Activated naive CD8-positive, alpha-beta T cell treated with anti-CD3 and anti-CD28 coated beads, Interleukin-2, amount 50 U/mL, for 24 hours (primary cell): ENCODE results near the gene MARK4.
"Not testable (repeated sequence)": the region's sequence is repeated elsewhere in the genome, so short reads cannot be mapped to it uniquely, and the experiment has no call there.

ENCODE experiments used
- ATAC-seq: fragments of 150-1000 bp; cut with Tn5 transposase; one replicate; pipeline ENCODE4 v1.10.0; 2021
- DNase-seq: peaks from one replicate; pipeline ENCODE4 v3.0.0; 2021
- H3K27ac Mint-ChIP-seq: one replicate; pipeline ENCODE4 v1.8.0; 2021; ENCODE audit warnings: mild to moderate bottlenecking, mixed read lengths
- H3K27me3 Mint-ChIP-seq: one replicate; pipeline ENCODE4 v1.8.0; 2021; ENCODE audit warnings: mixed read lengths
- H3K36me3 Mint-ChIP-seq: one replicate; pipeline ENCODE4 v1.8.0; 2021; ENCODE audit warnings: low read depth, mixed read lengths
- H3K4me1 Mint-ChIP-seq: one replicate; pipeline ENCODE4 v1.8.0; 2021; ENCODE audit warnings: mixed read lengths
- H3K4me3 Mint-ChIP-seq: one replicate; pipeline ENCODE4 v1.8.0; 2021; ENCODE audit warnings: mild to moderate bottlenecking, moderate library complexity, mixed read lengths
- H3K9me3 Mint-ChIP-seq: one replicate; pipeline ENCODE4 v1.8.0; 2021; ENCODE audit warnings: mixed read lengths

MARK4 gene

GRCh38 chr19:45320997-45321775 is 70.1 kb downstream of the MARK4 start:
- no peaks in the 10 kb centered on the region for H3K36me3 Mint-ChIP-seq
- DNase-seq, result no peak
- H3K27me3 Mint-ChIP-seq, result peaks cover 45% of the 10 kb centered on the region
- H3K4me3 Mint-ChIP-seq, result no peak overlapping the region
- no peak for ATAC-seq
- no peaks in the 10 kb centered on the region for H3K4me1 Mint-ChIP-seq
- H3K9me3 Mint-ChIP-seq, result no peaks in the 10 kb centered on the region
- no peak overlapping the region for H3K27ac Mint-ChIP-seq

- H3K36me3 Mint-ChIP-seq, result no peaks in the 10 kb centered on the region
- DNase-seq (no peak), ATAC-seq (no peak)
- H3K27me3 Mint-ChIP-seq, result peaks cover 44% of the 10 kb centered on the region
- H3K4me1 Mint-ChIP-seq, result peaks cover 3% of the 10 kb centered on the region
- no peaks in the 10 kb centered on the region for H3K9me3 Mint-ChIP-seq
- H3K27ac Mint-ChIP-seq, result no peak overlapping the region
- H3K4me3 Mint-ChIP-seq, result no peak overlapping the region
Observed at GRCh38 chr19:45321848-45322247, 70.8 kb downstream of the MARK4 start.

GRCh38 chr19:45322311-45322710 is 71.2 kb downstream of the MARK4 start:
- no peak overlapping the region for H3K4me3 Mint-ChIP-seq
- H3K27me3 Mint-ChIP-seq, result peaks cover 44% of the 10 kb centered on the region
- peaks cover 3% of the 10 kb centered on the region for H3K4me1 Mint-ChIP-seq
- H3K36me3 Mint-ChIP-seq, result no peaks in the 10 kb centered on the region
- no peak for ATAC-seq
- no peak for DNase-seq
- no peaks in the 10 kb centered on the region for H3K9me3 Mint-ChIP-seq
- H3K27ac Mint-ChIP-seq, result no peak overlapping the region

GRCh38 chr19:45322744-45323281 is 71.7 kb downstream of the MARK4 start, which contains the start of gene CKM:
TSS of gene CKM (minus strand) at chr19:45322875. CDS start at chr19:45319713, 3,162 bp downstream.
- DNase-seq (no peak), ATAC-seq (no peak)
- Mint-ChIP-seq H3K4me1 (peaks cover 3% of the 10 kb centered on the region), H3K9me3 (no peaks in the 10 kb centered on the region), H3K36me3 (no peaks in the 10 kb centered on the region), H3K27me3 (peaks cover 39% of the 10 kb centered on the region), H3K27ac (no peak within 1 kb of the TSS), H3K4me3 (no peak within 1 kb of the TSS)

- DNase-seq (no peak), ATAC-seq (no peak)
- Mint-ChIP-seq H3K36me3 (no peaks in the 10 kb centered on the region), H3K27me3 (peaks cover 39% of the 10 kb centered on the region), H3K4me3 (no peak overlapping the region), H3K9me3 (no peaks in the 10 kb centered on the region), H3K27ac (no peak overlapping the region), H3K4me1 (peaks cover 3% of the 10 kb centered on the region)
Observed at GRCh38 chr19:45323671-45324081, 72.6 kb downstream of the MARK4 start.

GRCh38 chr19:45324349-45324907 is 73.4 kb downstream of the MARK4 start:
- DNase-seq, result no peak
- Mint-ChIP-seq H3K36me3 (no peaks in the 10 kb centered on the region), H3K27ac (no peak overlapping the region), H3K4me1 (peaks cover 3% of the 10 kb centered on the region), H3K9me3 (no peaks in the 10 kb centered on the region), H3K4me3 (no peak overlapping the region), H3K27me3 (peaks cover 35% of the 10 kb centered on the region)
- ATAC-seq, result no peak

- Mint-ChIP-seq H3K9me3 (no peaks in the 10 kb centered on the region), H3K4me3 (no peak overlapping the region), H3K27me3 (peaks cover 31% of the 10 kb centered on the region), H3K4me1 (peaks cover 3% of the 10 kb centered on the region), H3K27ac (no peak overlapping the region), H3K36me3 (no peaks in the 10 kb centered on the region)
- ATAC-seq (no peak), DNase-seq (no peak)
Observed at GRCh38 chr19:45327404-45328143, 76.5 kb downstream of the MARK4 start.

GRCh38 chr19:45331411-45331810 is 80.3 kb downstream of the MARK4 start:
- no peak for DNase-seq
- no peak overlapping the region for H3K4me3 Mint-ChIP-seq

GRCh38 chr19:45333609-45334303 is 82.7 kb downstream of the MARK4 start:
- no peak for DNase-seq
- no peaks in the 10 kb centered on the region for H3K36me3 Mint-ChIP-seq
- no peaks in the 10 kb centered on the region for H3K9me3 Mint-ChIP-seq
- no peaks in the 10 kb centered on the region for H3K4me1 Mint-ChIP-seq
- H3K27ac Mint-ChIP-seq, result no peak overlapping the region
- H3K4me3 Mint-ChIP-seq, result no peak overlapping the region
- H3K27me3 Mint-ChIP-seq, result peaks cover 14% of the 10 kb centered on the region
- no peak for ATAC-seq

More at GRCh38 chr19:45331411-45331810, 80.3 kb downstream of the MARK4 start:
- no peak for ATAC-seq
- no peaks in the 10 kb centered on the region for H3K9me3 Mint-ChIP-seq
- H3K27ac Mint-ChIP-seq, result no peak overlapping the region
- H3K27me3 Mint-ChIP-seq, result peaks cover 17% of the 10 kb centered on the region
- no peaks in the 10 kb centered on the region for H3K36me3 Mint-ChIP-seq
- H3K4me1 Mint-ChIP-seq, result peaks cover 1% of the 10 kb centered on the region

GRCh38 chr19:45334881-45335280 is 83.8 kb downstream of the MARK4 start:
- not testable (repeated sequence) for DNase-seq, H3K36me3 Mint-ChIP-seq, H3K9me3 Mint-ChIP-seq, H3K4me3 Mint-ChIP-seq, H3K4me1 Mint-ChIP-seq, ATAC-seq, H3K27ac Mint-ChIP-seq
- H3K27me3 Mint-ChIP-seq, result peaks cover 19% of the 10 kb centered on the region

- ATAC-seq, result no peak
- DNase-seq, result no peak
- Mint-ChIP-seq H3K27ac (no peak overlapping the region), H3K4me3 (no peak overlapping the region), H3K36me3 (no peaks in the 10 kb centered on the region), H3K4me1 (peaks cover 3% of the 10 kb centered on the region), H3K9me3 (no peaks in the 10 kb centered on the region), H3K27me3 (peaks cover 21% of the 10 kb centered on the region)
Observed at GRCh38 chr19:45336696-45337251, 85.7 kb downstream of the MARK4 start.

- ATAC-seq (no peak), DNase-seq (no peak)
- H3K27me3 Mint-ChIP-seq, result peaks cover 25% of the 10 kb centered on the region
- no peak overlapping the region for H3K27ac Mint-ChIP-seq
- H3K9me3 Mint-ChIP-seq, result no peaks in the 10 kb centered on the region
- H3K4me3 Mint-ChIP-seq, result no peak overlapping the region
- H3K36me3 Mint-ChIP-seq, result no peaks in the 10 kb centered on the region
- peaks cover 3% of the 10 kb centered on the region for H3K4me1 Mint-ChIP-seq
Observed at GRCh38 chr19:45339629-45340028, 88.6 kb downstream of the MARK4 start.

GRCh38 chr19:45340232-45340898 is 89.3 kb downstream of the MARK4 start, which contains the start of gene KLC3:
TSS of gene KLC3 (plus strand) at chr19:45340750. CDS start at chr19:45345542, 4,792 bp downstream.
- ATAC-seq (no peak), DNase-seq (peak; percentile 44)
- H3K36me3 Mint-ChIP-seq, result no peaks in the 10 kb centered on the region
- H3K27ac Mint-ChIP-seq, result no peak within 1 kb of the TSS
- H3K27me3 Mint-ChIP-seq, result peaks cover 28% of the 10 kb centered on the region
- H3K9me3 Mint-ChIP-seq, result no peaks in the 10 kb centered on the region
- peaks cover 3% of the 10 kb centered on the region for H3K4me1 Mint-ChIP-seq
- peak within 1 kb of the TSS; percentile 30 for H3K4me3 Mint-ChIP-seq
